ENCODE results near the gene HSPB8. TPM values are rescaled to one million over a fixed set of nuclear protein-coding genes. Genes with fewer than 3 reads are reported as not detected.

The HSPB8 gene
- polyA plus RNA-seq, 2 donors = 87.9 to 155 TPM

DNA sequence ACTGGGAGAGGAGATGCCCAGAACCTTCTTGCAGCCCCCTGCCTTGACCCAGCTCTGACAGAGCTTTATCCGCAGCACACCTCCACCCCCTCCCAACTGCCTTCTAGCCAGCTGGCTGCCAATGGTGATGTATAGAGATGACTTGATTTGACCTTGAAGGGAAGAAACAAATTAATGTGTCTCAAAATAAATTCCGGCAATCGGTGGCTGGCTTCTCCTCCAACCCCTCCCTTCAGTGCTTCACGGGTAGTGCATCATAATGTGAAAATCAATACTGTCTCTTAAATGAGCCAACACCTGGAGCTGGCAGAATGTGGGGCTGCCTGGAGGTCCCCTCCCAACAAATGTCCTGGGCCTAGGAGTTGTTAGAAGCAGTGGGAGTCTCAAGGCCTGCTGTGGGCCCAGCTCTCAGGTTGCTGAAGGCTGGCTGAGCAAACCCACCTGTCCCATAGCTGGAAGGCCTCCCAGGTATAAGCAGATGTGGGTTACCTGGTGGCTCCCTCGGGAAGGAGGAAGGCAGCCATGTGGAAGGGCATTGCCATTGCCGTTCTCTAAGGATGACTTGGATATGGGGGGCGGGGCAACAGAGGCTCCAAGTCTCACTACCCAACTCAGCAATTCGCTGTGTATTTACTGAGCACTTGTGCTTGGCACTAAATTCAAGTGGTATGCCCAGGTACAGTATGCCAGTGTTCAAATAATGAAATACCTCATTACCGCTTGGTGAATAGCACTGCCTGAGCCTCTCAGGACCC is 23.2 kb downstream of the HSPB8 start:
- Histone ChIP-seq H3K9me3 (ENCODE audit: control insufficient read depth in 2 of 2, insufficient read depth in 1 of 2, low read depth in 1 of 2, low read length in 1 of 2) (no peaks in the 10 kb centered on the region), H3K27ac (ENCODE audit: low read depth in 2 of 2, low read length in 1 of 2) (no peak overlapping the region), H3K4me1 (ENCODE audit: control insufficient read depth in 2 of 2, insufficient read depth in 2 of 2, low read length in 1 of 2) (peaks cover 0 to 4% of the 10 kb centered on the region in 2 donors), H3K4me3 (ENCODE audit: low read depth in 1 of 2, low read length in 2 of 2) (no peak overlapping the region), H3K27me3 (ENCODE audit: control insufficient read depth in 1 of 2, insufficient read depth in 2 of 2, low read length in 2 of 2) (no peaks in the 10 kb centered on the region), H3K36me3 (ENCODE audit: control insufficient read depth in 2 of 2, insufficient read depth in 2 of 2, low read length in 1 of 2) (no peaks in the 10 kb centered on the region)
- 76 to 84% methylated on average over 9 of the region's 9 CpGs for WGBS, 2 donors

- Histone ChIP-seq H3K4me1 (ENCODE audit: control insufficient read depth in 2 of 2, insufficient read depth in 2 of 2, low read length in 1 of 2) (peaks cover 0 to 4% of the 10 kb centered on the region in 2 donors), H3K9me3 (ENCODE audit: control insufficient read depth in 2 of 2, insufficient read depth in 1 of 2, low read depth in 1 of 2, low read length in 1 of 2) (no peaks in the 10 kb centered on the region), H3K27ac (ENCODE audit: low read depth in 2 of 2, low read length in 1 of 2) (no peak overlapping the region), H3K27me3 (ENCODE audit: control insufficient read depth in 1 of 2, insufficient read depth in 2 of 2, low read length in 2 of 2) (no peaks in the 10 kb centered on the region), H3K36me3 (ENCODE audit: control insufficient read depth in 2 of 2, insufficient read depth in 2 of 2, low read length in 1 of 2) (no peaks in the 10 kb centered on the region), H3K4me3 (ENCODE audit: low read depth in 1 of 2, low read length in 2 of 2) (no peak overlapping the region)
- WGBS, 2 donors = 32 to 47% methylated on average over 2 of the region's 2 CpGs
These were observed 23.8 kb downstream of the HSPB8 start for GRCh38 chr12:119202544-119202943.

DNA sequence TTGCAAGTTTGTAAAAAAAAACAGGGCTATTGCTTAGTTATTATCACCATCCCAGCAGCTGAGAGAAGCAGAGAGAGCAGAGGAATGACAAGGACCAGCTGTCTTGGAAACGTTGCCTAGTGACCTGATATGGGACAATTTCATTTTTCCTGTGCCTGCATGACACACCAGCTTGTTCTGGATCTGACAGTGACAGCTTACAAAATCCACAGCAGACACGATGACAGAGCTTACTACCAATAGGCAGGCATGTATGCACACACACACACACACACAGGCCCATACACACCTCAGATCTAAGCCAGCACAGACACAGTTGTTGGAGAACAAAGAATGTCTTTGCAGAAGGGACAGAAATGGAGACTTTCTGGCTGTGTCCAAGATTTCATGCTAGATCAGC is 25.4 kb downstream of the HSPB8 start:
- no peak overlapping the region for H3K4me3 ChIP-seq (ENCODE audit: low read depth in 1 of 2, low read length in 2 of 2)
- WGBS, 2 donors = 30% methylated on average over 2 of the region's 2 CpGs
- no peak overlapping the region for H3K27ac ChIP-seq (ENCODE audit: low read depth in 2 of 2, low read length in 1 of 2)
- no peaks in the 10 kb centered on the region for H3K27me3 ChIP-seq (ENCODE audit: control insufficient read depth in 1 of 2, insufficient read depth in 2 of 2, low read length in 2 of 2)
- H3K9me3 ChIP-seq (ENCODE audit: control insufficient read depth in 2 of 2, insufficient read depth in 1 of 2, low read depth in 1 of 2, low read length in 1 of 2) = no peaks in the 10 kb centered on the region
- H3K4me1 ChIP-seq (ENCODE audit: control insufficient read depth in 2 of 2, insufficient read depth in 2 of 2, low read length in 1 of 2) = peaks cover 0 to 9% of the 10 kb centered on the region in 2 donors
- H3K36me3 ChIP-seq (ENCODE audit: control insufficient read depth in 2 of 2, insufficient read depth in 2 of 2, low read length in 1 of 2) = no peaks in the 10 kb centered on the region

DNA sequence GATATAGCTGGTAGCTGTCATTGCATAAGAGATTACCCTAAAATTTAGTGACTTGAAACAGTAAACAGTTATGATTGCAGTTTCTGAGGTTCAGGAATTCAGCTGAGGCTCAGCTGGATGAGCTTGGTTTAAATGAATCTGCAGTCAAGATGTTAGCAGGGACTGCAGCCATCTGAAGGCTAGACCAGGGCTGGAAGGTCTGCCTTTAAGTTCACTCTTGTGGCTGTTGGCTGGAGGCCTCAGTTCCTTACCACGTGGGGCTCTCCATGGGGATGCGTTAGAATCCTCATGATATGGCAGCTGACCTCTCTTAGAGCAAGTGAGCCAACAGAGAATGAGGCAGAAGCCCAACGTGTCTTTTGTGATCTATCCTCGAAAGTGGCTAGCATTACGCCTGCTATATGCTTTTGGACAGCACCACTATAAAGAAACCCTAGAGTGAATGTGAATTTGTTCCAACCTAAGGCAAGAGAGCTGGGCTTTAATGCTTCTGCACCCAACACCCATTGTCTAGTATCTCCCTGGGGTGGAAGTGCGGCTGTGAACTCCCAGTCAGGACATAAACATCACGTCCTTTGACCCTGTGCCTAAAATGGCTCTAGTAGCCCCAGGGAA is 26.0 kb downstream of the HSPB8 start:
- H3K4me1 ChIP-seq (ENCODE audit: control insufficient read depth in 2 of 2, insufficient read depth in 2 of 2, low read length in 1 of 2) = peaks cover 0 to 6% of the 10 kb centered on the region in 2 donors
- H3K9me3 ChIP-seq (ENCODE audit: control insufficient read depth in 2 of 2, insufficient read depth in 1 of 2, low read depth in 1 of 2, low read length in 1 of 2) = no peaks in the 10 kb centered on the region
- peak overlapping the region; percentile 26 to 61 for H3K27ac ChIP-seq (ENCODE audit: low read depth in 2 of 2, low read length in 1 of 2)
- H3K27me3 ChIP-seq (ENCODE audit: control insufficient read depth in 1 of 2, insufficient read depth in 2 of 2, low read length in 2 of 2) = no peaks in the 10 kb centered on the region
- no peak overlapping the region for H3K4me3 ChIP-seq (ENCODE audit: low read depth in 1 of 2, low read length in 2 of 2)
- no peaks in the 10 kb centered on the region for H3K36me3 ChIP-seq (ENCODE audit: control insufficient read depth in 2 of 2, insufficient read depth in 2 of 2, low read length in 1 of 2)
- WGBS, 2 donors = 69 to 73% methylated on average over 7 of the region's 7 CpGs

DNA sequence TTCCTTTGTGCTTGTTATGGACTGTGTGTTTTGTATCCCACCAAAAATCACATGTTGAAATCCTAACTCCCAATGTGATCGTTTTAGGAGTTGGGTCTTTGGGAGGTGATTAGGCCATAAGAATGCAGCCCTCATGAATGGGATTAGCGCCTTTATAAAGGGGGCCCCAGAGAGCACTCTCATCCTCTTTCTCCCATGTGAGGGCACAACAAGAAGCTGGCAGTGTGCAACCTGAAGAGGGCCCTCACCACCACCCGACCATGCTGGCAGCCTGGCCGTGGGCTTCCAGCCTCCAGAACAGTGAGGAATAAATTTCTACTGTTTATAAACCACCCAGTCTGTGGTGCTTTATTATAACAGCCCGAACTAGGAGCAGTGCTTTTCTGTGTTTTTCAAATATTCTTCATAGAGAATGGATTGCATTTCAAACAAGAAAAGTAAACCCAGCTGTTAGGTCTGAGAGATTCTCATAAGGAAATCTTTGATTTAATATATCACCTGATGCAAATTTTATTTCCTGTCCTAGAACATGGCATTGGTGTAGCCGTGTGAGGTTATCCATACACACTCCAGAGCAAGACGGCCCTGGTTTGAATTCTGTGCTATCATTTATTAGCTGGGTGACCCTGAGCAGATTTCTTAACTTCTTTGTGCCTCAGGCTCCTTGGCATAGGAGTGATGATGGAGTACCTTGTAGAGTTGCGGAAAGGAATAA is 27.8 kb downstream of the HSPB8 start:
- no peaks in the 10 kb centered on the region for H3K9me3 ChIP-seq (ENCODE audit: control insufficient read depth in 2 of 2, insufficient read depth in 1 of 2, low read depth in 1 of 2, low read length in 1 of 2)
- WGBS, 2 donors = 59 to 61% methylated on average over 8 of the region's 8 CpGs
- H3K27ac ChIP-seq (ENCODE audit: low read depth in 2 of 2, low read length in 1 of 2) = peak overlapping the region in 1 of 2 donors; percentile 34
- H3K4me1 ChIP-seq (ENCODE audit: control insufficient read depth in 2 of 2, insufficient read depth in 2 of 2, low read length in 1 of 2) = peaks cover 0 to 6% of the 10 kb centered on the region in 2 donors
- H3K4me3 ChIP-seq (ENCODE audit: low read depth in 1 of 2, low read length in 2 of 2) = no peak overlapping the region
- H3K36me3 ChIP-seq (ENCODE audit: control insufficient read depth in 2 of 2, insufficient read depth in 2 of 2, low read length in 1 of 2) = no peaks in the 10 kb centered on the region
- H3K27me3 ChIP-seq (ENCODE audit: control insufficient read depth in 1 of 2, insufficient read depth in 2 of 2, low read length in 2 of 2) = no peaks in the 10 kb centered on the region

GRCh38 chr12:119207063-119207560 is 28.4 kb downstream of the HSPB8 start:
- H3K4me3 ChIP-seq (ENCODE audit: low read depth in 1 of 2, low read length in 2 of 2) = no peak overlapping the region
- WGBS, 2 donors = 85 to 89% methylated on average over 2 of the region's 2 CpGs
- H3K4me1 ChIP-seq (ENCODE audit: control insufficient read depth in 2 of 2, insufficient read depth in 2 of 2, low read length in 1 of 2) = peaks cover 0 to 6% of the 10 kb centered on the region in 2 donors
- no peaks in the 10 kb centered on the region for H3K36me3 ChIP-seq (ENCODE audit: control insufficient read depth in 2 of 2, insufficient read depth in 2 of 2, low read length in 1 of 2)
- peak overlapping the region in 1 of 2 donors; percentile 53 for H3K27ac ChIP-seq (ENCODE audit: low read depth in 2 of 2, low read length in 1 of 2)
- H3K27me3 ChIP-seq (ENCODE audit: control insufficient read depth in 1 of 2, insufficient read depth in 2 of 2, low read length in 2 of 2) = no peaks in the 10 kb centered on the region
- H3K9me3 ChIP-seq (ENCODE audit: control insufficient read depth in 2 of 2, insufficient read depth in 1 of 2, low read depth in 1 of 2, low read length in 1 of 2) = no peaks in the 10 kb centered on the region

- peak overlapping the region in 1 of 2 donors; percentile 57 for H3K27ac ChIP-seq (ENCODE audit: low read depth in 2 of 2, low read length in 1 of 2)
- WGBS, 2 donors = 13 to 16% methylated on average over 6 of the region's 6 CpGs
- H3K9me3 ChIP-seq (ENCODE audit: control insufficient read depth in 2 of 2, insufficient read depth in 1 of 2, low read depth in 1 of 2, low read length in 1 of 2) = no peaks in the 10 kb centered on the region
- H3K4me3 ChIP-seq (ENCODE audit: low read depth in 1 of 2, low read length in 2 of 2) = no peak overlapping the region
- H3K36me3 ChIP-seq (ENCODE audit: control insufficient read depth in 2 of 2, insufficient read depth in 2 of 2, low read length in 1 of 2) = no peaks in the 10 kb centered on the region
- no peaks in the 10 kb centered on the region for H3K27me3 ChIP-seq (ENCODE audit: control insufficient read depth in 1 of 2, insufficient read depth in 2 of 2, low read length in 2 of 2)
- peaks cover 0 to 6% of the 10 kb centered on the region in 2 donors for H3K4me1 ChIP-seq (ENCODE audit: control insufficient read depth in 2 of 2, insufficient read depth in 2 of 2, low read length in 1 of 2)
These were observed 29.9 kb downstream of the HSPB8 start for GRCh38 chr12:119208626-119209061.

- H3K4me1 ChIP-seq (ENCODE audit: control insufficient read depth in 2 of 2, insufficient read depth in 2 of 2, low read length in 1 of 2) = peaks cover 0 to 6% of the 10 kb centered on the region in 2 donors
- 72 to 73% methylated on average over 13 of the region's 13 CpGs for WGBS, 2 donors
These were observed 33.2 kb downstream of the HSPB8 start for GRCh38 chr12:119211884-119212283.

GRCh38 chr12:119216084-119216483 is 37.4 kb downstream of the HSPB8 start:
- Histone ChIP-seq H3K27me3 (ENCODE audit: control insufficient read depth in 1 of 2, insufficient read depth in 2 of 2, low read length in 2 of 2) (no peaks in the 10 kb centered on the region), H3K27ac (ENCODE audit: low read depth in 2 of 2, low read length in 1 of 2) (no peak overlapping the region), H3K9me3 (ENCODE audit: control insufficient read depth in 2 of 2, insufficient read depth in 1 of 2, low read depth in 1 of 2, low read length in 1 of 2) (no peaks in the 10 kb centered on the region), H3K4me1 (ENCODE audit: control insufficient read depth in 2 of 2, insufficient read depth in 2 of 2, low read length in 1 of 2) (peaks cover 0 to 2% of the 10 kb centered on the region in 2 donors), H3K4me3 (ENCODE audit: low read depth in 1 of 2, low read length in 2 of 2) (no peak overlapping the region), H3K36me3 (ENCODE audit: control insufficient read depth in 2 of 2, insufficient read depth in 2 of 2, low read length in 1 of 2) (no peaks in the 10 kb centered on the region)
- 90 to 93% methylated on average over 7 of the region's 7 CpGs for WGBS, 2 donors

More at GRCh38 chr12:119211884-119212283, 33.2 kb downstream of the HSPB8 start:
- Histone ChIP-seq H3K36me3 (ENCODE audit: control insufficient read depth in 2 of 2, insufficient read depth in 2 of 2, low read length in 1 of 2) (no peaks in the 10 kb centered on the region), H3K27me3 (ENCODE audit: control insufficient read depth in 1 of 2, insufficient read depth in 2 of 2, low read length in 2 of 2) (no peaks in the 10 kb centered on the region), H3K4me3 (ENCODE audit: low read depth in 1 of 2, low read length in 2 of 2) (no peak overlapping the region), H3K9me3 (ENCODE audit: control insufficient read depth in 2 of 2, insufficient read depth in 1 of 2, low read depth in 1 of 2, low read length in 1 of 2) (no peaks in the 10 kb centered on the region), H3K27ac (ENCODE audit: low read depth in 2 of 2, low read length in 1 of 2) (no peak overlapping the region)
